COLO668 (cell line): ENCODE measurements around the gene PEX13.
"Not testable (repeated sequence)": the region's sequence is repeated elsewhere in the genome, so short reads cannot be mapped to it uniquely, and the experiment has no call there.

ENCODE experiments used
- DNase-seq: peaks from one replicate; lab custom pipeline; 2025; ENCODE audit not compliant: unreplicated experiment; lab: John Stamatoyannopoulos, UW

The PEX13 gene, protein sequence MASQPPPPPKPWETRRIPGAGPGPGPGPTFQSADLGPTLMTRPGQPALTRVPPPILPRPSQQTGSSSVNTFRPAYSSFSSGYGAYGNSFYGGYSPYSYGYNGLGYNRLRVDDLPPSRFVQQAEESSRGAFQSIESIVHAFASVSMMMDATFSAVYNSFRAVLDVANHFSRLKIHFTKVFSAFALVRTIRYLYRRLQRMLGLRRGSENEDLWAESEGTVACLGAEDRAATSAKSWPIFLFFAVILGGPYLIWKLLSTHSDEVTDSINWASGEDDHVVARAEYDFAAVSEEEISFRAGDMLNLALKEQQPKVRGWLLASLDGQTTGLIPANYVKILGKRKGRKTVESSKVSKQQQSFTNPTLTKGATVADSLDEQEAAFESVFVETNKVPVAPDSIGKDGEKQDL

DNA sequence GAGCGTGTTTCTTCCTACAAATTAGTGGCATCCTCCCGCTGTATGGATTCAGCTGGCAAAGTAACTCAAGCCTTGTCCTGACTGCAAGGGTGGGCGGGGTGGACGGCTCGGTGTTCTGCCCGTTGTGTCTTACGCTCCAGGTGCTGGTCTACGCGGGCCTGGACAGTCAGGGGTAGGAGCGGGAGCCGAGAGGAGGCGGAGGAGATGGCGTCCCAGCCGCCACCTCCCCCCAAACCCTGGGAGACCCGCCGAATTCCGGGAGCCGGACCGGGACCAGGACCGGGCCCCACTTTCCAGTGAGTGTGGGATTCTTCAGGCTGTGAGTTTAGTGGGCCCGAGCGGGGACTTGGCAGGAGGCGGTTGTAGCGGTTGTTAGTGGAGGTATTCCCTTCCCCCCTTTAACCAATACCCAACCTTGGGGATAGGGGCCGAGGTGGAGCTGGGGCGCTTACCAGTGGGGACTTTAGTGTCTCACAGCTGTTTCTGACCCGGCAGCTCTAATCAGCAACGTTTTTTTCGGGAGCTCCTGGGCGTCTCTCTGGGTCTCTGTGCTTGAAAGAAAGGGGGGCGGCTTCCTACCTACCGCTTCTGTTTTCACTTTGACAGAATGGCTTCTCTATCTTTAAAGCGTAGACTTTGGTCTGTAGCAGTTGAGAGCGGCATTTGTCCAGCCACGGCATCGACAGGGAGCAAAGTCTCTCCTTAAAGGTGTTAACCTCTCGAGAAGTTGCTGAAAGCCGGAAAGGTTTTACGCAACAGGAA lies at the start of gene PEX13, which contains the start of gene PUS10:
TSS of gene PEX13 (plus strand) at position 165 of the 762 bp plus-strand sequence. CDS start at position 205, 40 bp downstream.
TSS of gene PUS10 (minus strand) at position 700 of the 762 bp plus-strand sequence. CDS start 6,365 bp downstream, outside the sequence.
- DNase-seq = peak; percentile 78

DNA sequence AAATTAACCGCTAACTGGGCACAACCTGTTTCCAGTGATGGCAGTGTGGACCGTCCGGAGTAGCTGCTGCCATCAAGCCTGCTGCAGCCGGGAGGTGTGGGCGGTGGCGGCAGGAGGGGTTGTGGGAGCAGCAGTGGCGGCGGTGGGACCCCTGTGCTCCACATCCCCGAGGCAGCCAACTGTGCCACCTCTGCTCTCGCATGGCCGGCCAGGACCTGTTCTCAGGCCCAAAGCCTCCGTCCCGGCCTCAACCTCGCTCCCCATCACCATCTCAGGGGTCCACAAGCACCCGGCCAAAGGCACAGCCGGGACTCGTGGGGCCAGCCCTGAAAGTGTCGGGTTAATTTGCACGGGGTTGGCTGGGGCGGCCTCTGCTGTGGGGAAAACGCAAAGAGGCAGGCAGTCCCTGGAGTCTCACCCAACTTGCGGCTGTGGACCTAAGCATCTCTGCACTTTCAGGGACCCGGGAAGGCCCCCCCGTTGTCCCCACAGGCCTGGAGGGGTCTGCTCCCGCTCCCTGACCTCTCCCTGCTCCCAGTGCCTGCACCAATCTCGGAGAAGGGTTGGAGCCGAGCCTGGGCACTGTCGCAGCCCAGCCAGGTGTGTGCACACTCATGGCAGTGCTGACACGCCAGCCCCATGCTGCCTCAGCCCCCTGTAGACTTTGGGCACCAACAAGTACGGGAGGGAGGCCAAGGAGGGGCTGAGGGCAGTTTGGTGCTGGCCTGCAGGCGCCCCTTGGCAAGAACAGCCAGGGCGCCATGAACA lies 44.4 kb upstream of the PEX13 start:
- no peak for DNase-seq

DNA sequence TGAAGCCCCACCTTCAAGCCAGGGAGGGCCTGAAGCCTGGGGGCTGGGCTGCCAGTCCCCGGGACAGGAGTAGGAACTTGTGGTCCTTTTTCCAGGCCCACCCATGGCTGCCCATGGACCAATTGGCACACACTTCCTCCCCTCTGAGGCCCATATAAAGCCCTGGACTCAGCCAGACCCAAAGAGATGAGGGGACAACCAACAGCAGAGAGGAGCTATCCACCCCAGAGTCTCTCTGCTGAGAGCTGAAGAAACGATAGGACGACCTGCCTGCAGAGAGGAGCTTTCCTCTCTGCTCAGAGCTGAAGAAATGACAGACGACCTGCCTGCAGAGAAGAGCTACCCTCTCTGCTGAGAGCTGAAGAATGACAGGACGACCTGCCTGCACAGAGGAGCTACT lies 43.8 kb upstream of the PEX13 start:
- no peak for DNase-seq

DNA sequence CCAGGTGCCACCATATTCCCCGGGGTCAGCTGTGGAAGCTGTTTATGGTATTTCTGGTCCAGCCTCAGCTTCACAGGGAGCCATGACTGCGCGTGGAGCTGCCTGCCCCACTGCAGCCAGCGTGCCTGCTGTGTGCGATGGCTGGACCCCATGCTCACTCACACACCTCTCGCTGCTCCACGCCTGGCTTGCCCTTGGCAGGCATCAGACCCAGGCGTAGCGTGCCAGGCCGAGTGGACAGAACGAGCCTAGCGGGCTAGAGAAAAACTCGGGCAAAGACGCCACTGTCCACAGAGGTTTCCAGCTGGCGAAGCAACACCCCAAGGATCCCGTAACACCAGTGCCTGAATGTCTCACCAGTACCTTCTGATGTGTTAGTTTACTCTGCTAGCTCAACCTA lies 42.9 kb upstream of the PEX13 start:
- no peak for DNase-seq

DNA sequence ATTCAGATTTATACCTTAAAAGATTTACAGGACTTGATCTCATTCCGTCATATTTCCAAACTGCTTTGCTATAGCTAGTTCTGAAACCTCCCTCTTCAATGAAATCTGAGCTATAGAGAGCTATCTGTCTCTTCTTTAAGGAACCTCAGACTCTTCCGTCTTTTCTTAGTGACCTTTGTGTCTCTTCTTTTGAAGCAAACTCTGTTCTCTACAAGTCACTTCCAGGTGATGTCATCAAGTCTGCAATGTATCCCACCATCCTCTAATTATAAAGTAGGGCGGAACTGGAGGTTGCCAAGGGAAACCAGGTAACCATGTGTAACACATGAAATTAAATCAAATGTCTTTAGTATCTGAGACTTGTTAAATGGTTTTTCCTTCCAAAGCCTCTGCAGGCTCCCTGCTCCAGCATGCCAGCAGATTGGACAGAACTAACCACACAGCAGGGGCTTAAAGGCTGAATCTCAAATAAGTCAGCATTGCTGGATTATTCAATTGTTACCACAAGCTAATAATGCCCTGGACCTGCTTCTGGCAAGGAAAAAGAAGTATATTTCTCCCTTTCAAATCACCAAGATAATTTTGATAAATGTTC lies 41.2 kb upstream of the PEX13 start:
- DNase-seq = no peak

DNA sequence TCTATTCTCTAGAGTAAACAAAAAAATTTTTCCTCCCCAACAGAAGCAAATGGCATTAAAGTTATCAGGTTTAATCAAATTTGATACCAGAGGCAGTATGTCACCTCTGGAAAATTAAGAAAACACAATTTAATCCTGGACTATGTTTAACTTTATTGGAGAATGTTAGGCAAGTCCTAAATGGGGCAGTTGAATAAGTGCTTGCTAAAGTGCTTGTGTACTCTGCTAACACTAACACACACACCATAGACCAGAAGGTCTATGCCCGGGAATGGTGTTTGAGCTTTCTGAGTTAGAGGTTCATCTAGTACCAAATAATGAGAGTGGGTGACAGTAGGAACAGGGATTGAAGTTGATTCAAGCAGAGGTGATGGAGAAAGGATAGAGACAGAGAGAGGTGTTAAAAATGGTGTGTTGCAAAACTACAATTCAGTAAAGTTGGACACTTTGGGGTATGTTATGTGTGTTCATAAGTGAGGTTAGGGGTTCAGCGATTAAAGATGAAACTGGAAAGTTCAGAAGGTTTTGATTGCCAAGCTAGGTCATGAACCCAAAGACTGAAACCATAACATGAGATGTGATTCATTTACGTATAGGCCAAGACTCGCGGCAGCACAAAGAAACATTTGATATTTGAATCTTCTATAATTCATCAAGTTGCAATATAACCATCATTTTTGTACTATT lies 40.5 kb upstream of the PEX13 start:
- DNase-seq = no peak

DNA sequence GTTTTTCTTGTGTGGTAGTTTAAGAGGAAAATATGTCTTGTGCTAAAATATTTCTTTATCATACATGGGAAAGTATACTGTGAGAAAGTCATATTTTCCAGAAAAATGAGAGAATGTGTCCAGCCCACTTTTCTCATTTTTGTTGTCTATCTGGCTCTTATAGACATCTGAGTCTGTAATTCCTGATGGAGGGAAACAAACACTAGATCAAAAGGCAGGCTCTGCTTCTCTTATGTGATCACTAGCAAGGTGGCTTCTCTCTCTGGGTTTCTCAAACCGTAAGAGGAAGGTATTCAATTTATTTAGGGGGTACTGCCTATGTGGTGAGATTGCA lies 40.0 kb upstream of the PEX13 start:
- no peak for DNase-seq

DNA sequence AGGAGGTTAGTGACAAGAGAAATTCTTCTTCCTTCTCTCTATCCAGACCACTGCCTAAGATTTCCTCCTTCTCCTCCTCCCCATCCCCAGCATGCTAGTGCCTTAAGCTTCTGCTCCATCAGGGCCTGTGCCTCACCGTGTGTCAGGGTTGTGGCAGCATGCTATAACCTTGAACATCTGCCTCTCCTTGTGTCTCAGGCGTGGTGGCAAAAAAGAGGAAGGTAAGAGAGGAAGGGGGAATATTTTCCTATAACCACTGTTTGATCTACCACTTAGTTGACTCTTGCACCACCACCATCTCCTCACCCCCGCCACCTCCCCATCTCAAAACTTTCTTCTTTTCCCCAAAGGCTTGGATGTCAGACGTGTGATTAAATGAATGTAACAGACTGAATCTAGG lies 38.3 kb upstream of the PEX13 start:
- DNase-seq = no peak

DNA sequence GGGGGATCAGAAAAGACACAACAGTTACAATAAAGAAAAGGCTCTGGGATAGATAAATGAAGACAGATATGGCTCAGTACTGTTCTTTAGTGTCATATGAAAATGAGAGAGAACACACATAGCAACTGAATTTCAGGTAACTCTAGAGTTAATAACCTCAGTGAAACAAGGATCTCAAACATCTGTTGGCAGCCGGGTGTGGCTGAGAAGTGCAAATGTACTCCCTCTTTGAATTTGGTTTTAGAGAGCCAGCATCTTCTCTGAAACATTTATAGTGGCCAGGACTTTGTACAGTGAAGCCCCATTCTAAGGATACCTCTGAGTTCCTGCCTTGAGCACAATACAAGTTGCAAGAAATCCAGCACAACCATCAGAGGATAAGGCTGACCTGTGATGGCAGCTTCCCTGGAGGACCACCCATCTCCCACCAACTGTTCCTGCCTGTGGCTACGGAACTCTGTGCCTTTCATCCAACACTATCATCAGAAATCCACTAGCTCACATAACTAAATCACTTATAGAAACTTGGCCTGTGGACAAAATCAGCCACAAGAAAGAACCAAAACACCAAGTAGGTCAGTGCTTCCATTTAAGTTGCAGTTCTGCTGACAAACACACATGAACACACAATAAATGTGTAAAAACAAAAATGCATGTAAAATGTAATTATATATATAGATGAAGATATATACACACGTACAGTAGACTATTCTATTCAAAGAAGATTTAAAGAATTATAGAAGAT lies 37.3 kb upstream of the PEX13 start:
- DNase-seq = no peak

DNA sequence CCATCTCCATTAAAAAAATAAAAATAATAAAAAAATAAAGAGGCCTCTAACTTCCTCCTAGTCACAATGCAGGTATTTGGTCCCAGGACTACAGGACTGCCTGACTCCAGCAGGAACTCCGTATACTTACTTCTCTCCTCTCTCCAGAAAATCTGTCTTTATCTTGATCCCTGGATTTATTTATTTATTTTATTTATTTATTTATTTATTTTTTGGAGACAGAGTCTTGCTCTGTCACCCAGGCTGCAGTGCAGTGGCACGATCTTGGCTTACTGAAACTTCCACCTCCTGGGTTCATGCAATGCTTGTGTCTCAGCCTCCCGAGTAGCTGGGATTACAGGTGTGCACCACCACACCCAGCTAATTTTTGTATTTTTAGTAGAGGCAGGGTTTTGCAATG lies 35.5 kb upstream of the PEX13 start:
- DNase-seq = not testable (repeated sequence)

DNA sequence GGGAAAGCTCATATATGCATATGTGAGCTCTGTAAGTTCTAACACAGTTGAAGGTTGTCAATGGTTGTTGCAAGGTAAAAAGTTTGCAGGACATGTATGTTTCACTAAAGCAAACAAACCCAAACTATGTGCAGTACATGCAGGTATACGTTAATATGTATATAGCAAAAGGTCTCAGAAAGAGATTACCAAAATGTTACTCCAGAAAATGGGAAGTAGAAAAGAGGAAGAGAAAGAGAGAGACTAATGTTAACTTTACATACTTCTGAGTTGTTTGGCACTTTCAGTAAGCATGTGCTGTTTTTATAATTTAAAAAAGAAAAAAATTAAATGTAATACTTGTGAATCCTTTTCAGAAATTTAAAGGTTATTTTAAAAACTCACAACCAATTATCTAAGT lies 32.8 kb upstream of the PEX13 start:
- DNase-seq = no peak

DNA sequence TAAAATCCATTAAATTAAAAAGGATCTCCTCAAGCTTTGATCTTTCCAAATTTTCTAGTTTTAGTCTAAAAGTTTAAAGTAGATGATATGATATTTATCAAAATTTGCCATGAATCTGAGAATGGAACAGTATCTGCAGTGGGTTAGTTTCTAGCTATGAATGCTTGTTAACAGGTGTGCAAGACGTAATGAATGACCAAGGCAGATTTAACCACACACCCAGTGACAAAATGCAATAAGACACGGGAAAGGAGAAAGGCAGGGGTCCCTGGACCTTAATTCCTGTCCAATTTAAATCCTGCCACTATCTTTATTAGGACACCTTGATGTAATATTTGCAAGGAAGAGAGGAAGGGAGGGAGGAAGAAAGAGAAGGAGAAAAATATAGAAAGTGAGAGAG lies 30.5 kb upstream of the PEX13 start:
- no peak for DNase-seq

DNA sequence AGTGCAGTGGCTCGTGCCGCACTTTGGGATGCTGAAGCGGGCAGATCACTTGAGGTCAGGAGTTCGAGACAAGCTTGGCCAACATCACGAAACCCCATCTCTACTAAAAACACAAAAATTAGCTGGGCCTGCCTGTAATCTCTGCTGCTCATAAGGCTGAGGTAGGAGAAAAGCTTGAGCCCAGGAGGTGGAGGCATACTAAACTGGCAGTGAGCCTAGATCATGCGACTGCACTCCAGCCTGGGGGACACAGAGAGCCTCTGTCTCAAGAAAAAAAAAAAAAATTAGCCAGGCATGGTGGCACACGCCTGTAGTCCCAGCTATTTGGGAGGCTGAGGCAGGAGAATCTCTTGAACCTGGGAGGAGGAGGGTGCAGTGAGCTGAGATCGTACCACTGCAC lies 29.9 kb upstream of the PEX13 start:
- not testable (repeated sequence) for DNase-seq

DNA sequence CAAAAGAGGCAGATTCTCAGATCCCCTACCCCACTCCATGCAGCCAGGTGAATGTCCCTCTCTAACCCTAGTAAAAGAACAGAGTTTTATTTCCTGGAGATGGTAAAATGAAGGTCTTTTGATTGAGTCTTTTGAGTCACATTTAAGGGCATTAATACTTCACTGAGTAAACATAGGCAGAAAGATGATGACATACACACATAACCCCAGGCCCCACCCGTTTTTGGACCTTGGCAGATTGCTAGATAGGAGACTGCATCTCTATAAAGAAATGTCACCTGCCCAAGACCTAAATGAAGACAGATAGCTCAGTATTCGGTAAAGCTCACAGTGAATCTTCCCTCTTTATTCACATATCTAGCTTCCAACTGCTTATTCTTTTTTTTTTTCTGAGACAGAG lies 28.3 kb upstream of the PEX13 start:
- no peak for DNase-seq

DNA sequence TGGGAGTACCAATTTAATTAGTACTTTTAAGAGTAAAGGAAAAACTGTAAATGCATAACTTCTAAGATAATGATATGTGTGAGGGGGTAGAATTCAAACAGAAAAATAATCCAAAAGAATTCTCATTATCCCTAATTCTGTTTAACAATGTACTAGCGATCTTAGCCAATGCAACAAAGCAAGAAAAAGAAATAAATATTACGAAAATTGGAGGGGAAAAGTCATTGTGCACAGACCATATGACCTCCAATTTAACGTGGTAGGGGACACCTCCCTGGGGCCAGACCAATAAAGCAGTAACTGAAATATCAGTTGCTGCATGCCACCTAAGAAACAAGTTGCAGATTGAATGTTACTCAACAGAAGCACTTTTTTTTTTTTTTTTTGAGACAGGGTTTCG lies 25.9 kb upstream of the PEX13 start:
- no peak for DNase-seq

DNA sequence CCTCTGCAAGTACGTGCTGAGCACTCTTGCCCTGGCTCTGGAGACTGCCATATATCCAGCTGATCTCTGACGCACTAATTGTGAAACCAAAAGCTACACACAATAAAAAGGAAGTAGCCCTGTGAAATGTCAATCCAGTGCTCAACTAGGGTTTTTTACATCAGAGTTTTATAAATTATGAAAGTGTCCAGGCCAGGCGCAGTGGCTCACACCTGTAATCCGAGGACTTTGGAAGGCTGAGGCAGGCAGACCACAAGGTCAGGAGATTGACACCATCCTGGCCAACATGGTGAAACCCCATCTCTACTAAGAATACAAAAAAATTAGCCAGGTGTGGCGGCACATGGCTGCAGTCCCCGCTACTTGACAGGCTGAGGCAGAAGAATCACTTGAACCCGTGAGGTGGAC lies 24.5 kb upstream of the PEX13 start:
- DNase-seq = no peak

DNA sequence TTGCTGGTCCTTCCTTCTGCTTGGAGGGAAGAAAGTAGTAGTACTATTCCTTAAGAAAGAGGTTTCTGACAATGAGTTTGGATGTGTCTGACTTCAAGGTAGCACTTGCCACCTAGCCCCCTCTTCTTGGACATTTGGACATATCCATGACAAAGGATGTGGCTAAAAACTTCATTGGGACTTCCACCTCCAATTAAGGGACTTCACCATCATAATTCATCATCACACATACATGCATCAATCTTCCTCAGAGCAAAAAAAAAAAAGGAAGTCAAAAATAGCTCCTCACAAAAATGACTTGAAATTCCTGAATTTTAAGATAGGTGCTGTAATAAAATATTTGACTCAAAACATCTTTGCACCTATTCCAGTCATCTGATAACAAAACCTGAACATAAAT lies 23.4 kb upstream of the PEX13 start:
- no peak for DNase-seq

DNA sequence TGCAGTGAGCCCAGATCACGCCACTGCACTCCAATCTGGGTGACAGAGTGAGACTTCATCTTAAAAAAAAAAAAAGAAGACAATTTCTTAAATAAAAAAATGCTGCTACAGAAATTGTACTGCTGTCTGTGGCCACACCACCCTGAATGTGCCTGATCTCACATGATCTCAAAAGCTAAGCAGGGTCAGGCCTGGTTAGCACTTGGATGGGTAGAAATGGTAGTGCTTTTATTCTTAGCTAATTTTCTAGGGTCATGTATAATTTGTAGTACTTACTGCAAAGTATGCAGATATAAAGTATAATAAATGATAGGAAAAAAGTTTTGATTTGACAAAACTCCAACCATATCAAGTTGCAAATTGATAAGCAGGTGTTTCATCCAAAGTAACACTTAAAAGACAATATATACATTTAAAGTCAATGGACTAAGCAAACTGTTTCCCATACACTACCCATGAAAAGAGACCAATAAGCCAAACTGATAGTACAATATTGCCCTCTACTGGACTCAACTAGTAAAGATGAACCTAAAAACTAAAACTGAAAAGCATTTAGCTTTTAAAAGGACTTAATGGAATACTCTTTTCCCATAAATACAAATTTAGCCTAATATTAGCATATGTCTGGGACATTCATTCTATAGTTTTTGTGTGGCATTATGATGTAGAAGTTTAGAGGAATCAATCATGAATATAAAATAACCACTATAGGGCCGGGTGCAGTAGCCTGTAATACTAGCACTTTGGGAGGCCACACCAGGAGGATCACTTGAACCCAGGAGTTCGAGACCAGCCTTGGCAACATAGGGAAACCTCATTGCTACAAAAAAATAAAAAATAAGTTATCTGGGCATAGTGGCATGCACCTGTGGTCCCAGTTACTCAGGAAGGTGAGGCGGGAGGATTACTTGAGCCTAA lies 18.6 kb upstream of the PEX13 start:
- no peak for DNase-seq

DNA sequence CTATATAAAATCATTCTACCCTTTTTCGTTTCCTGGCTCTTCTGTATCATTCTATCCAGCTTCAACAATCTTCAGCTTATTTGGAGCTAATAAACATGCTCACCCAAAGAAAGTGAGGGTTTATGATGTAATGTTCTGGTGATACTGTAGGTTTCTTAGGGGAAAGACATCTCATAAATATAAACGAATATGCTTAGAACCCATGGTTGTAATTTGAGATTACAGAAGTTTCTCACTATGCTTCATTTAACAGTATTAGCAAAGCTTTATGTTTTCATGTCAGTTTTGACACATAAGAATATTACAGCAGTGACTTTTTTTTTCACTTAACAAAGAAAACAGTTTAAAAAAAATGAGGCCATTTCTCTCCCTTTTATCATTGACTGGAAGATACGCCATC lies 11.8 kb upstream of the PEX13 start:
- DNase-seq = no peak
